Measurements from ENCODE around the gene RNF20.

- TF ChIP-seq CTCF (IDR thresholded peaks at IDR 0.05): no peak
- TF ChIP-seq EZH2phosphoT487 (IDR thresholded peaks at IDR 0.05): no peak
Measured at GRCh38 chr9:101514071-101514470, 19.6 kb upstream of the RNF20 start.

All from neural progenitor cell (in vitro differentiated cells).